RWPE1 (cell line): Measurements from ENCODE around the gene DDX51.

ENCODE experiments used
- CTCF ChIA-PET: fragments of 350-600 bp; sonication (Branson Sonifier 250); formaldehyde crosslinking; extraction: SDS; loops from one replicate; lab custom pipeline; 2021; lab: Yijun Ruan, JAX
- POLR2A ChIA-PET: fragments of 400-600 bp; formaldehyde crosslinking; extraction: SDS; loops from one replicate; lab custom pipeline; 2020; ENCODE audit warnings: antibody characterized with exemption; ENCODE audit not compliant: low non-redundant PET; lab: Yijun Ruan, JAX
- DNase-seq: peaks from one replicate; pipeline ENCODE4 v3.0.0; 2012; ENCODE audit warnings: low spot score
- H3K27ac ChIP-seq: fragments of 450-650 bp; 2 replicates; pipeline ENCODE4 v1.5.1; 2017
- CTCF ChIP-seq: fragments of 450-650 bp; conservative IDR thresholded peaks from 2 replicates; pipeline ENCODE4 v1.5.1; 2017; ENCODE audit warnings: low read depth, mild to moderate bottlenecking

DDX51 gene

GRCh38 chr12:132116709-132117557, 27.2 kb downstream of the DDX51 start:
- POLR2A ChIA-PET, result no interaction called here
- DNase-seq, result no peak
- no peak for TF ChIP-seq CTCF
- no peak overlapping the region for H3K27ac ChIP-seq
- CTCF ChIA-PET, result no interaction called here

GRCh38 chr12:132115500-132115899, 28.6 kb downstream of the DDX51 start:
- POLR2A ChIA-PET, result no interaction called here
- H3K27ac ChIP-seq, result no peak overlapping the region
- DNase-seq, result no peak
- CTCF ChIA-PET, result interaction anchor here (0.6 kb wide), 1 partner anchor 554 kb away, joined by 3 read pairs; no protein-coding TSS in a partner anchor
- no peak for TF ChIP-seq CTCF

- no peak for TF ChIP-seq CTCF
- CTCF ChIA-PET, result no interaction called here
Observed at GRCh38 chr12:132114667-132115066, 29.5 kb downstream of the DDX51 start.

GRCh38 chr12:132111654-132112304, 32.3 kb downstream of the DDX51 start:
- no peak overlapping the region for H3K27ac ChIP-seq
- no peak for DNase-seq
- ChIA-PET CTCF (no interaction called here), POLR2A (no interaction called here)
- TF ChIP-seq CTCF, result no peak

More at GRCh38 chr12:132114667-132115066, 29.5 kb downstream of the DDX51 start:
- H3K27ac ChIP-seq, result 0 out of 2 replicates have a peak overlapping the region, but pooled peaks have one; percentile 17
- POLR2A ChIA-PET, result no interaction called here
- no peak for DNase-seq

GRCh38 chr12:132110677-132111076, 33.4 kb downstream of the DDX51 start:
- DNase-seq, result no peak
- ChIA-PET CTCF (no interaction called here), POLR2A (no interaction called here)
- no peak overlapping the region for H3K27ac ChIP-seq
- no peak for TF ChIP-seq CTCF

GRCh38 chr12:132109741-132110140, 34.4 kb downstream of the DDX51 start:
- POLR2A ChIA-PET, result no interaction called here
- no peak for DNase-seq
- no peak for TF ChIP-seq CTCF
- H3K27ac ChIP-seq, result no peak overlapping the region
- CTCF ChIA-PET, result no interaction called here
